ENCODE measurements around the gene VSNL1.

Gene VSNL1

DNA sequence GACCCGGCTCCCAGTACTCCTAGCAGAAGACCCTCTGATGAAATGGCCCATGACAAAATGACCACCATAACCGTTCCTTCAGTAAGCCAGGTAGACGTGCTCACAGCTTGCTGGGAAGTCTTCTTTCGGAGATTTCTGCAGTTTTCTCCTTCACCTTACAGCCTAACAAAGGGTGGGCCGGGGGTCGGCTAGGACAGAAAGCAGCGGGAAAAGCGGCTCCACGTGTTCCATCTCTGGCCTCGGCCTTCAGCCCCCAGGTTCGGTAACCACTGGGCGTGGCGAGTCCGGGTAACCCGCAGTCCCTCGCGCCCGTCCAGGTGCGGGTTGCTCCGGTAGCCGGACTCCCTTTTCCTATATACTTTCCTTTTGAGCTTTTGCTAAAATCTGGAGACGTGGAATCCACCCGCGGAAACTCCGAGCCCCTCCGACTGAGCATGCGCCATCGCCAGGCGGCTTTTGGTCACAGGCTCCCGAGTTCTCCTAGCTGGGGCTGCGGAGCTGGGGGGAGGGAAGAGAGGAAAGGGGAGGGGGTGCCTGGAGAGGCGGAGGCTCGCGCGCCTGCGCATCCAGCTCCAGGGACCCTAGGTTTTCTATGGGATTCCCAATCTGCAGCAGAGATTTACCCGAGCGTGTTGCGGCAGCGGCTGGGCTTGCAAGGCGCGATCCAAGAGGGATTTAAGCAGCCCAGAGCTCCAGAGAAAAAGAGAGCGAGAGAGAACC, at the start of gene VSNL1:
Gene VSNL1, plus strand, starts transcription at position 604 of the 720 bp plus-strand sequence. CDS start 51,379 bp downstream, outside the sequence.
- DNase-seq (ENCODE audit: low spot score): peak; percentile 60

DNA sequence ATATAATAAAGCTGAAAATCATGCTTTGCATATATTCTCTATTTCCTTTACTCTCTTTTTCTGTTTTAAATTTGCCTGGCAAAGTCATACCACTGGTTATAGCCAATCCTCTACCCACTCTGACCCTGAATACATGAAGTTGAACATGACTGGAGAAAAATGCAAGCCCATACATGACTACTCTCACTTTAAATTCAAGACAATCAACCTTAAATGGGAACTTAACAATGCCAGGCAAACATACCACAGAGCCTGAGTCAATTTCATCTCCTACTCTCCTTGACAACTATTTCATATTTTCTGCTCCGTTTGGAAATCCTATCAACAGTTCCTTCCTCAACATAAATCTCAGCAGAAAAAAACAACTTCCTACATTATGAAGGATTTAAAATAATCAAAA, 44.9 kb upstream of the VSNL1 start:
- DNase-seq (ENCODE audit: low spot score): no peak

DNA sequence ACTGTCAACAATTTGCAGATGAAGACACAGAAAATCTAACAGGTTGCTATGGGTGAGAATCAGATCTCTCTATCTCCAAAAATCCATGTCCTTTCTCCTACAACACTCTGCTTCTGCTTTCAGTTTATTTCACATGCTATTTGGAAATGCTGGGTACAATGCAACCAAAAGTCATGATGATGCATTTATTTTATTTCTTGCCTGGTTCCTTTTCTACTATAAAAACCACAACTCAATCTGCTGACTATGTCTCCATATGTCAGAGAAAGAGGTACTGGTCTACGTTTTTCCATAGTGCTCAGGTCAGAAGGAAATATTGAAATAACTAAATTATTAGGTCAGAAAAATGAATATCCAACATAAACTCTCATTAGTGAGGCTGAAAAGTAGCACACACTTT, 42.8 kb upstream of the VSNL1 start:
- DNase-seq (ENCODE audit: low spot score): no peak

DNA sequence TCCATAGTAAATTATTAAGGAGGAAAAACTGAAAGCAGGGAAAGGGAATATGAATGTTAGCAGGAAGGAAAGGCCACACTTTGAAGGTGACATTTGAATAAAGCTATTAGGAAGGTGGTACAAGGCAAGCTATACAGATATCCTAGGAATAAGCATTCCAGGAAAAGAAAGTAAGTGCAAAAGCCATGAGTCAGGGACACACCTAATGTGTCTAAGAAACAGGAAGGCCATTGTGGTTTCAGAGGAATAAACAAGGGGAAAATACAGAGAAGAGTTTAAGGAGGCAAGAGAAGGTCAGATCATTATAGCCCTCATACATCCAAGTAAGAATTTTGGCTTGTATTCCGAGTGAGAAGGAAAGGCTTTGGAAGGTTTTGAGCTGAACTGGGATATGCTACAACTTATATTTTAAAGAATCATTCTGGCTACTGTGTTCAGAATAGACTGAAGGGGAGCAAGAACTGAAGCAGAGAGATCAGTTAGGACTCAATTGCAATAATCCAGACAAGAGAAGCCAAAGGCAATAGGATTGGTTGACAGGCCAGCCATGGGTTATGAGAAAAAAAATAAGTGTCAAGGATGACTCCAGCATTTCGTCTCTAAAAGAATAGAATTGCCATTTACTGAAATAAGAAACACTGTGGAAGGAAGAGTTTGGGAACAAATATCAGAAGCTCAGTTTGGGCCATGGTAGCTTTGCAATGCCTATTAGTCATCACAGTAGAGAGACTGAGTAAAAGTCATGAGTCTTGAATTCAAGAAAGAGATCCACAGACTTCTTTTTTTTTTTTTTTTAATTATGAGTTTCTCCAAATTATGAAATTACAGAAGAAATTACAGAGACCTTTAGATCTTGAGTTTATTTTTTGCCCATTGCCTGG, 33.5 kb upstream of the VSNL1 start:
- DNase-seq (ENCODE audit: low spot score): no peak

DNA sequence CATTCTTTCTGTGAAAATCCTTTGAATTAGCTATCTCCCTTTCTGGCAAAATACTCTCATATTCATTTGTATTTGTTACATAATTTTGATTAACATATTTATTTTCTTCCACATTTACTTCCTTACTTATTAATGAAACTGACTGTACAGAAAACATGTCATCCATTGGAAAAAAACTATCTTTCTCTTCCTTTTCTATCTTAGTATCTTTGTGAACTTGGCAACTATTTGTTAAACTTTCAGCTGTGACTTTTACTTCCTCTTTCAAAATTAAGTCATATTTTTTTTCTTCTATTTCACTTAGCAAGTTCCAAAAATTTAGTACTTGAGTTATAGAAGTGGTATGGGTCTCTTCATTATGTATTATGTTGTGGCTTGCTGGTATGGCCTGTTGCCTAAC, 24.8 kb upstream of the VSNL1 start:
- DNase-seq (ENCODE audit: low spot score): no peak

DNA sequence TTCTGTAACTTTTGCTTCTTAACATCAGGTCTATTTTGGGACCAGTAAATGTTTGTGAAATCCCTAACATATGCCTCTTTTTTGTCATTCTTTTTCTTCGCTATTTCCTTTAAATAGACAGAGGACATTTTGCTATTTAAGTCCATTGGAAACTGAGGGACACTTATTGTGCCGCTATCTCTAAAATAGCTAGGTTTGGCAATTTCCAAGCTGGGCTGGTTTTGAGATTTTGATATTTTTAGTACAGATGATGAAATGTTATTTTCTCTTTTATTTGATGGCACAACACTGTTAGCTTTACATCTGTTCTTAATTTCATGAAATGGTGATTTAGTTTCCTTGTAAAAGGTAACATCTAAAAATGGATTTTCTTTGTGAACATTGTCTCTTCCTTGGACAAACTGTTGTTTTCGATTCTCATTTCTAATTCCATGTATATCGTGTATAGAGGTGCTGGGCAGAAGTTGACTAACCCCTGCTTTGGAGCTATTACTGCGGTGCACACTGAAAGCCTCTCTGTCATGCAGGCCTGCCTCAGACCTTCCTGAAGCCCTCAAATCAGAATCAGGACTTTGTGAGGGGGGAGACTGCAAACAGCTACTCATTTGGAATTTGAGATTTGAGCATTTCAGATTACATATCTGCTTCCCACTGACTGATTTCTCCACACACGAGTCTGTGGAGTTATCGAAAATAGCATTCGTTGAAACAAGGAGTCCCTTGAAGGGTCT, 22.9 kb upstream of the VSNL1 start:
- DNase-seq (ENCODE audit: low spot score): no peak

DNA sequence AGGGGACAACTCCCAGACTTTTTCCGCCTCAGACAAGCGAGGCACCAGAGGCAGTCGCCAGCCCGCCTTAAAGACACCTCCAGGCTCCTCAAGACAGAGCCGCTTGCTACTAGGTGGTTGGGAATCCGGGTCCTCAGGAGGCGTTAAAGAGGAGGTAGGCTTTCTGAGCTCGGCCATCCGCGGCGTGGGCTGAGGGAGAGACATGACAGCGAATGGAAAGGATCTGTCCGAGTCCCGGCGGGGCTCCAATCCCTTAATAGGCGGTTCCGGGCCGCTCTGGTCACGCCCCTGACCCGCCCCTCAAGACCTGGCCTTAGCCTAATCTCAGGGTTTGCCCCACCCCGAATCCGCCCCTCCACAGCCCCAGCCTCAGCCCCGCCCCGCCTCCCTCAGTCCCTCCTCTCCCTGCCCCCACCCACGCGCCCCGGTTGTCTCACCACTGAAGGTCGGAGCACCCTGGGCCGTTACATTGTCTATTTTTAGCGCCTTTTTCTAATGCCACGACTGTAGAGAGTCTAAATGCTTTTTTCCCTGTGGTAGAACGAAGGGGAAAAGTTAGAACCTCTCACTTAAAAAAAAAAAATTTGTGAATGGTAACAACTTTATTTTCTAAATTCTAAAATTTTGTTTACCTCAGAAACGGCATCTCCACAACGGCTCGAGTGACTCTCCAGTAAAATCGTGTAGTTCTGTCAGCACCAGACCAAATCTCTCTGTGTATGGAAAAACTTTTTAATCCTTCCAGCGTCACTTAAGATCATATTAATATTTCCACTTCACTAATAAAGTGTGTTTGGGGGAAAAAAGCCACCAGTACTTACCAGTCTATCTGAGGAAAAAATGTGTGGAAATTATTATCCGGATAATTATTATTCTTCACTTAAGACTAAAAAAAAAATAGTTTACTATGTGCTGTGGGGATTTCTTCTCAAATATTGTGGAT, 22.0 kb upstream of the VSNL1 start, which contains the start of gene RAD51AP2:
Gene RAD51AP2, minus strand, starts transcription at position 229 of the 943 bp plus-strand sequence. Its CDS starts 25 bp downstream, at position 204.
- peak; percentile 38 for DNase-seq (ENCODE audit: low spot score)

DNA sequence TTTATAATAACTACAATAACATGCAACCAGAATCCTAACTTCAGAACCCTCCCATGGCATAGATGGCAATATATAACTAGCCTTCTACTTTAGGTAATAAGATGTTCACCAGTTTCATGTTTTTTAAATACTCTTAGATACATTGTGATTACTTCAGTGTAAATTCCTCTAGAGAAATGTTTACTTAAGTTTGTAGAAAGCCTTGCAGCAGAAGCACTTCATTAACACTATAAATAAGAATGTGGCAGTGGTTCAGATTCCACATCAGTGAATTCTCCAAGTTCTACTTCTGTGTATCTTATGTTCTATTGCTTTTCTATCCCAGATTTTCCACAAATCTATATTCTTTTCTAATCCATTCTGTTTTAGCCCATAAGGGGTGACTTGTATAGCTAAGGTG, 21.0 kb upstream of the VSNL1 start:
- no peak for DNase-seq (ENCODE audit: low spot score)

DNA sequence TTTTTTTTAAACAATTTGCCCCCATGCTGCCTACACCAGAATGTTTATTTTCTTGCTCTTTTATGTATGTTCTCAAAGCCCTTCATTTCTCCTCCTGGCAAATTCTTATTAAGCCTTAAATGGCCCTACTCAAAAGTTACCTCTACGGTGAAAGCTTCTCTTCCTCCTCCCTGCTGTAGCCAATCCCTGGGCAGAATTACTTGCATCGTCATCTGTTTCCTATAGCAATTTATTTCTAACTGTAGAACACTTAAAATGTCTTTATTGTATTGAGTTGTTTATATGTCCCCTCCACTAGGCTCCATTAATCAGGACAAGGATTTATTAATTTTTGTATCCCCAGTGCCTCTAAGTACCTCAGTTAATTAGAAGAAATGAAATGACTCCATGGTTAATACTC, 19.7 kb upstream of the VSNL1 start:
- DNase-seq (ENCODE audit: low spot score): no peak

DNA sequence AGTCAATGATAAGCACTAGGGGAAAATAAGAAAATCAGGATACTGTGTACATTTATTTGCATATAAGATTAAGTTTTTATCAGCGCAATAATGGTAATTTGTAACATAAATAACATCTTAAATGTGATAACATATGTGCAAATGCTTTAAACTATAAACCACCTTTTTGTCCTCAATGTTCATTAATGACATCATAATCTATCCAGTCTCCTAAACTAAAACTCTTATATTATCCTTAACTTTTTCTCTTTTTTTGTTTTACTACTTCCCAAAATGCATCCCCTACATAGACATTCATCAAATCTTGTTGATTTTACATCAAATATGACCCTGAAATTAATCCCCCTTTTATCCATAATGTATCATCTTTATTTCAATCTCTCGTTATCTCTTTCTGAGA, 18.9 kb upstream of the VSNL1 start:
- DNase-seq (ENCODE audit: low spot score): no peak

DNA sequence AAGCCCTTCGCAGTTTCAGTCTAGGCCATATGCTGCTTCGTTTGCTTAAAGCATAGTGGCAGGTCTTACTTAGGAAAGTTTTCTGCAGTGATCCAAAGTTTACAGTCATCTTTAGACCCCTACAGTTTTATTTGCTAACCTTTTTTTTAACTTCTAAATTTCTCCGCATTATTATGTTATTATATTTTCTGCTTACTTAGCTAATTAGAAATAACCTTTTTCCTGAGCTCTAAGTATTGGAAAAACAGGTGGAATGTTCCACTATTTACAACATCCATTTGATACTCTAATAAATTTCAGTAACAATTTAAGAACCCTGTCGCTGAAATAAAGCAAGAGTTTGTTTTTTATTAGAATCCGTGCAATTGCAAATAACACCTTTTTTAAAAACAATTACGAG, 18.2 kb upstream of the VSNL1 start:
- no peak for DNase-seq (ENCODE audit: low spot score)

DNA sequence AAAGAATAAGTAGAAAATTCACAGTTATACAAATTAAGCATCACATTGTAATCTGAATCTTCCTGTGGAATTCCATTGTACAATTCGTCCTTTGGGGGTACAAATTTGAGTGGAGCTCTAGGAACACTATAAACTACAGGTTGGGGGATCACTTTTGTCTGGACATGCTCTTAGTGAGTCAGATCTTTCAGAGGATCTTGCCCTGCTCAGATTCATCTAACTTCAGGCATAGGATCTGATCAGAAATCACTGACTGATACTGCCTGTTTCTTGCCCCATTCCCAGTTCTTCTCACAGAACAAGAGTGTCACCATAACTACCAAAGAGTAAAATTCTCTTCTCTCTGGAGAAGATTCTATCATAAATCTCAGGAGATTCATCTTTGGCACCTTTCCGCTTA, 10.7 kb upstream of the VSNL1 start:
- DNase-seq (ENCODE audit: low spot score): no peak

DNA sequence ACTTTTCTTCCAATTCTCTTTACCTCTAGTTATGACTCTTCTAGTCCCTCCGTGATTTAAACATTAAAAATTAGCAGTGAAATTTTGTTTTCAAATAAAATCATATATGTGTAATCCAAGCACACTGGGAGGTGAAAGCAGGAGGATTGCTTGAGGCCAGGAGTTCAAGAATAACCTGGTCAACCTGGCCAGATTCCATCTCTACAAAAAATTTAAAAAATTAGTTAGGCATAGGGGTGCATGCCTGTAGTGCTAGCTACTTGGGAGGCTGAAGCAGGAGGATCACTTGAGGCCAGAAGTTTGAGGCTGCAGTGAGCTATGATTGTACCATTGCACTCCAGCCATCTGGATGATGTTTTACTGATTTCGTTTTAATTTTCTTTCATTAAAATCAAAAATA, 7.0 kb upstream of the VSNL1 start:
- no peak for DNase-seq (ENCODE audit: low spot score)

DNA sequence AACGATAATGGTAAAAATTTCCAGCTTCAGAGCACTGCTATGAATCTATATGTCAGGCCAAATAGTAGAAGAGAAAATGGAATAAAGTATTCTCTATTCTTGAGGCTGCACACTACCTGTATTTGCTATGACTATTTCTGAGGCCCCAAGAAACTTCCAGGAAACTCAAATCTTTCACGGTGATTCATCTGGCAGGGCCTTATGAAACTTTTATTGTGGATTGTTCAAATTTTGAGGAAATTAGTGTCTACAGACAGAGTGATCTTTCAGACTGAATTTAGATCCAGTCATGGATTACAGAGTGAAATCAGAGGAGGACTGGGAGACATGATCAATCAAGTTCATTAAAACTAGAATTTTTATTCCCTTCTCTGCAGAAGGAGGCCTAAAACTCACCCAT, 4.1 kb upstream of the VSNL1 start:
- DNase-seq (ENCODE audit: low spot score): no peak

DNA sequence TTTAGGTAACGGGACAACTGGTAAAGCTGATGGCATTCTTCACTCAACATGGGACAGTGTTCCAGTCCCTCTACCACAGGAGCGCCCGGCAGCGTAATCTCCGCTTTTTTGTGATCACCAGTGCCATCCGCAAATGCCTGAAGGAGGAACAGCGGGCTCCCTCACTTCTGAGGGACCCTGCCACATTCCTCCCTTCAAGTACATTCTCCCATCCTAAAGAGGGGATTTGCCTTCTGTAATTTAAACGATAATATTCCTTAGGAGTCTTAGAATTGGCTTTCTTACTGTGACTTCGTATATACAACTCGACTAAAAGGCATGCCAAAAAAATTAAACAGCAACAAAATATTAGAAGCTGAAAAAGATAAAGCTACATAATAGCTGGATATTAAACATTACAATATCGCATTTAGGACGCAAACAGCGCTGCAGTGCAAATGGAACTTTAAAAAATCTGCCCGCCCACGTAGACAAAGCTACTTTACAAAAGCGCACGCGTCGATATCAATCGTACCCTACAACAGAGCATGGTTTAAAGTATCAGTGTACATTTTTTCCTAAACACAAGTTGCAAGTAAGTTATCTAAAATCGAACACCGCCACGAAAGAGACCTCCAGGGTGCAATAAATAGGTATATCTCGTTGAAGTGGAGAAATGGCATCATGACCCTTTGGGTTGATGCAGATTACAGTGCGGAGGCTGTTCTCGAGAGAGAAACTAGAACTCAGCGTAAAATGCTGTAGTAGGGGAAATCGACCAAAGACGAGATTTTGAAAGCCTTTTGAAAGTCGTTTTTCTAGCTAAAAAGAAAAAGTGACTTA, 2.3 kb upstream of the VSNL1 start:
- DNase-seq (ENCODE audit: low spot score): no peak

DNA sequence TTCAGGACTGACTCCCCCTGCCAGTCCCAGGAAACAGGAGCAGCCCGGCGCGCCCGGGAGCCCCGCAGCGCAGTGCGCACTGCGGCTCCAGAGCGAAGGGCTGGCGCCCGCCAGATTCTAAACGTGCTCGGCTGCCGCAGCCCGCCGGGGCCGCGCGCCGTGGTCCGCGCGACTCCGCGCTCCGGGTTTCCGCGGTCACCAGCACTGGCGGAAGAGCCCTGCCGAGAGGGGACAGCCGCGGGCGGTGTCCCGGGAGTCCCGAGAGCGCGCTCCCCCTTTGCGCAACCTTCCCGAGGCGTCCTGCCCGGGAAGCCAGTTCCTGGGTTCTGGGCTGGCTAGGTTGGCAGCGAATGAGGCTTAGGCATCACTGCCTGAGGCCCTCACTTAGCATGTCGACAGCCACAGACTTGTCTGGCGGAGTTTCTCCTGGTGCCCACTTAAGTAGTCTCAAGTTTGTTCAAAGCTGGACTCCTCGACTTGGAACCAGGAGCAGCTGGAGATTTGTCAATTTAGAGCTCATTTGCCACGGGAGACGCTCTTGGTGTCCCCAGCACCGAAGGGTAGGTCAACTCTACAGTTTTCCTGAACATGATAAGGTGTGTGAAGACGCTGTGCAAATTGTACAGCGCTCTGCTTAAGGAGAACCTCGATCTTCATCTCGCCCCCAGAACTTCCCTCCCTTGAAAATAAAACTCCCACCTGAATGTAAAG, 1.5 kb upstream of the VSNL1 start:
- DNase-seq (ENCODE audit: low spot score): no peak

DNA sequence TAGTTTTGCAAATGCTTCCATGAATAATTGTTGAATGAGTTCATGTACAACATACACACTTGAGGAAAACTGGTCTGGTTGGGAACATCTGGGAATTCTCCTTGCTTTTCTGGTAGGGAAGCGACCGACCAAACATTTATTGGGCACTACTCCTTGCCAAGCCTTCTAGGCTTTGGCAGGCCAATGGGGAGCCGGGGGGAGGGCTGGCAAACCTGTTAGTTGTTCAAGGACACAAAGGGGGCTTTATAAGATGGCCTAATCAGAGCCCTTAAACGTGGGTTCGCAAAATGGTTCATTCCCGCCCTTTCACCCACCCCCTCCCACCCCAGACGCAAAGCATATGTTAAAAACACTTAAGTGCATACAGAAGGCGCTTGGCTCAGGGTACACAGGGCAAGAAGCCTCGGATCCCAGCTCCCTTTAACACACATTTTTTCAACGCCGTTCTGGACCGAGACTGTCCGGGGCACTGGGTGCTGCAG, 844 bp upstream of the VSNL1 start:
- no peak for DNase-seq (ENCODE audit: low spot score)

DNA sequence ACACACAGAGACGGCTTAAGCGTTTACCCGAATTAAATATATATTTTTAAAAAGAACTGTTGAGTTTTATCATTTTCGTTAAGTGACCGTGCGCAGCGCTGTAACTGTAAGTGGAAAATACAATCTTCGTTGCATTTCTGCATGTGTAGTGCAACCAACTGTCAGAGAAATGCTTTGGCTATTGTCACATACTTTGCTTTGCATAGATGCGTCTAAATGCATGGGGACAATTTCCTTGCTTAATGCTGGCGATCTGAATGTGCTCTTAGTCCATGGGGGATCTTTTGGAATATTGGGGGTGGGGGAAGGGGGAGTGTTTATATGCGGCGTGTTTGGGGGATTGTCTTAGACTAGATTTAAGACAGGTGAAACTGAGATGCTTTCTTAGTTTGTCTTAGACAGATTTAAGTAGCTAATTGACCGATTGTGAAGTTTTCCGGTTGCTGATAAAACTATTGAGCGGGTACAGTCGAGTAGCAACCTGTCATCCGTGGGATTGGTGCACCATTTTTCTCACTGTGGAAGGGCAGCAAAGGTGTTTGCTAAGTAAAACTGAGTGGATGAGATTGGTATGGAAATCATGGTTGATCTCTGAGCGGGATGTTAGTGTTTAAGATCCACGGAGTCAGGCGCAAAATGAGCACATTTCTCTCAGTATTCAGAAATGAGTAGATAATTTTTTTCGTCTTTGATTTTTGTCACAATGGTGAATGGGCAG, 476 bp downstream of the VSNL1 start:
- DNase-seq (ENCODE audit: low spot score): no peak

DNA sequence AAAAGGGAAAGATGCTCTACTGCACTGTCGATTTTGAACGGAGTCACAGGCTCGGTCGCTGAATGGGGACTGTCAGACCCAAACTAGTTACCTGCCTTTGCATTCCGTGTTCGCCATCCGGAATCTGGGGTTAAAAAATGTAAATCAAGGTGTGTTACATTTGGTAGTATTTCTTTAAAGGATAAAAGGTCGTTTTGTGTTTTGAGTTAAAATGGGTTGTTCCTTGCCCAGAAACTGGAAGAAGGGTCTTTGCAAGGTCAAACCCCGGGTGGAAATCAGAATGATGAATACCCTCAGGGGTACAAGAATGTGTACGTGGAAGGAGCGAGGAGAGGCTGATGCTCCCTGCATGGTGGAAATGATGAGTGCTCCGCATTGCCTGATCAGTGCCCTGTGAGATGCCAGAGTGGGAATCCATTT, 1.0 kb downstream of the VSNL1 start:
- no peak for DNase-seq (ENCODE audit: low spot score)

Data from HuH-7.5 (cell line).